ENCODE results near the gene AGFG1.
"Not testable (repeated sequence)": the region's sequence is repeated elsewhere in the genome, so short reads cannot be mapped to it uniquely, and the experiment has no call there.

AGFG1 gene

DNA sequence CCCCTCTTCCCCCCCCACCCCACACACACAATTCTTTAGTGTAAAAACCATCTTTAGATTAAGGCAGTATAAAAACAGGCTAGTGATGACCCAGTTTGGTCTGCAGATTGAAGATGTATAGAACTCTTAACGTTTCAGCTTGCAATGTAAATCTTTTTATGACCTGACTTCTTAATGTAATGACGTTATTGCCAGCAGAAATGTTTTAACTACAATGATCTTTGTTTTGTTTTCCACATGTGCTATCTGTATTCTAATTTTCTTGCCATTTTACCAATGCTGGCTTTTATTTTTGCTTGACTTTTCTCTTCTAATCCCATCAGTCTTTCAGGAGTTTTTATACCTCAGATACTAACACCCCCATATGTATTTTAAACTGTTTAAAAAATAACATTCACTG lies 25.2 kb downstream of the AGFG1 start:
- DNase-seq (ENCODE audit: low read depth, low spot score) = no peak

DNA sequence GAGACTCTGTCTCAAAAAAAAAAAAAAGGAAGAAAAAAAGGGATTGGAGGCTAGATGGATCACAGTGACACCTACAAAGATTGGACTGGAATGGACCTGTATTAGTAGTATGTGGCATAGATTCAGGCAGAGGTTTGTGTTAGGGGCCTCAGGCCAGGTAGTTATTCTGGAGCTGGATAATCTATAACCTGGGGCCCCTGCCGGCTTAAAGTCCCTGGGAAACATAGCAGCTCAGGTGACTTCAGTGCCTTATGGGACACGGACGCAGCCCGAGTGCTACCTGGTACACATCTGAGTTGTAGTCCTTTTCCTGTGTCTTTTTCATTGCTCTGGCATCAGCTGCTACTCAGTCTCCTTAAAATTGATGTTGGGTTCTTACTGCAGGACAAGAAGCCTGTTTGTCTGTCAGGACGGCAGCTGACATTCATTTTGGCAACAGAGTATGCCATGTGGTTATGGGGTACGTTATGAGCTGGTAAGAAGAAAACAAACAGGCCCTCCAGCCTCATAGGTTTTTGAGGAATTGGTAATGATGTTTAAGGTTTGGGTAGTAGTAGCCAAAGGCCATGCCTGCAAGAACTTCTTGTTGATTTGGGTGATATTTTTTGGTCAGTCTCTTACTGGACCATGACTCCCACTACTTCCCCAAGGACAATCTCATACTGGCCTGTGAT lies 27.8 kb downstream of the AGFG1 start:
- no peak for DNase-seq (ENCODE audit: low read depth, low spot score)

DNA sequence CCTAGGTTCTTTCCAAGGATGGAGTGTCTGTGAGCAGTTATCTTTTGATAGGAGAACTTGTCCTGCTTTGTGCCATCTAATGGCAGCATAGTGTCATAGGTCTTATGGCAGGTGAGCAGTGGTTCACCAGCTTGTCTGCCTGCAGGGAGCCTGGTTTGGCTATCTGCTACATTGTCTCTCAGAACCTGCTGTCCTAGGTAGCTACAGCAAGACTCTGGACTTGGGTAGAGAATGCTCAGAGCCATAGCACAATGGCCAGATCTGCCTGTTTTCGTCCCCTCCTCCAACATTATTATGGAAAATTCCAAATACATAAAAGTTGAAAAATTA lies 28.3 kb downstream of the AGFG1 start:
- DNase-seq (ENCODE audit: low read depth, low spot score) = no peak

DNA sequence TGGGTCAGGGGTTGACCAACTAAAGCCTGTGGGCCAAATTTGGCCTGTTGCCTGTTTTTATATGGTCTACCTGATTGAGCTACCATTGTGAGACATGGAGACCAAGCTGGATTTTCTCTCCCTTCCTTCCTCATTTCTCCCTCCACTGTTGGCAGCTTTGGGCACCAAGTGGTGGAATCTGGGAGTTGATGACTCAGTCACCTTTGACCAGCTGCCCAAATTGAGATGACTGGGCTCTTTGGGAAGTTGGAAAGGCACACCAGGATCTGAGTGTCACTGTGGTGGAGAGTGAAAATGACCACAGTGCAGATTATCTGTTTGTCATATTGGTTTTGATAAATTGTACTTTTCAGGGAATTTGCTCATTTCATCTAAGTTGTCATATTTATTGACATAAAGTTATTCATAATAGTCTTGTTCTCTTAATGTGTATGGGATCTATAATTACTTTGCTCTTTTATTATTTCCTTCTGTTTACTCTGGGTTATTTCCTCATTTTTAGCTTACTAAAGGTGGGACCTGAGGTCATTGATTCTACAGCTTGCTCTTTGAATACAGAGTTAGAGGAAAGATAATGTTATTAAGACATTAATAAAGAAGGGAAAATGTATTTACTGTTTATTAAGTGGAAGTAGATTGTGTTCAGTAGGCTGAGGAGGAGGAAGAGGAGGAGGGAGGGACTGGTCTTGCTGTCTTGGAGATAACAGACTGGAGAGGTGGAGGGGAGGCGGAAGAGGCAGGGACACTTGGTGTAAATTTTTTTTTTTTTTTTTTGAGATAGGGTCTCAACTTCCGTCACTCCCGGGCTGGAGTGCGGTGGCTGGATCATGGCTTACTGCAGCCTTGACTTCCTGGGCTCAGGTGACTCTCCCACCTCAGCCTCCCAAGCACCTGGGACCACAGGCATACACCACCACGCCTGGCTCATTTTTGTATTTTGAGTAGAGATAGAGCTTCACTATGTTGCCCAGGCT lies 31.8 kb downstream of the AGFG1 start:
- DNase-seq (ENCODE audit: low read depth, low spot score) = no peak

DNA sequence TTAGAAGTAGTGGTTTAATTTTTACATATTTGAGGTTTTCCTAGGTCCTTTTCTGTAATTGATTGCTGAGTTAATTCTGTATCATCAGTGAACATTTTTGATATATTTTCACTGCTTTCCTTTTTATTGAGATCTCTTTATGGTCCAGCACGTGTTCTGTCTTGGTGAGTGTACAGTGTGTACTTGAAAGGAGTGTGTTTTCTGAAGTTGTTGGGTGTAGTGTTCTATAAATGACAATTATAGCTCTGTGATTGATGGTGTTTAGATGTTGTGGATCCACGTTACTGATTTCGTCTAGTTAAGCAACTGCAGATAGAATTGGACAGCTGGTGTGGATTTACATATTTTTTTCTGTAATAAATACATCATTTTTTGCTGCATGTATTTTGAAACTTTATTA lies 32.7 kb downstream of the AGFG1 start:
- DNase-seq (ENCODE audit: low read depth, low spot score) = no peak

DNA sequence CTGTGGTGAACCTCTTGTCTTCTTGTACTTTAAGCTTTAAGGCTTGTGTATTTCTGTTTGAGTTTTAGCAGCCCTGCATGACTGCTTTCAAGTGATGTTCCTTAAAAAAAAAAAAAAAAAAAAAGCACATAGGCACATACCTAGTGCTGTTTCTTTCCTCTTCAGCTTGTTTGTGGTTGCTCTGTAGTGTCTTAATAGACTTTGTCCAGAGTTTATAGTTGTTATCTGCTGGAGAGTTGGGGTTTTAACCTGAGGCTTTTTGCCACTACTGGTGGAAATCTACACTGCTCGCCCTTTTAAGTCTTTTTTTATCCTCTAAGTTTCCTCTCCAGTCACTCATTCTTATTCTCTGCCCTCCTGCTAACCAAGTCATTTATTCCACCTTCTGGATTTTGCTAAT lies 34.5 kb downstream of the AGFG1 start:
- no peak for DNase-seq (ENCODE audit: low read depth, low spot score)

DNA sequence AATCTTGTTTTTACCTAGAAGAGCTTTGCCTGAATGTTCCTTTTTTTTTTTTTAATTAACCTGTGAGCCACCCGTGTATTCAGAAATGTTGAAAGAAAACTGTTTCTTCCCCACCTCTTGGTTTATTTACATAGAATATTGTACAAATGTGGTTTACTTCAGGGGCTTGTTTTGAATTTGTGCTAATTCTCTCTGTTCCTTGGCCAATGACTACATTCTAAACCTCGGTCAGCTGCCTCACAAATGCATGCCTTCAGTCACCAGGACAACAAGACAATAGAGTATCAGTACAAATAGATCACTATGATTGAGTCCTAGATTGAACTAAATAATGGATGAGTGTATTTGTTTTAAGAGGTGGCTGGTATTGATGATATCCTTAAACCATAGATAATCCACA lies 36.0 kb downstream of the AGFG1 start:
- DNase-seq (ENCODE audit: low read depth, low spot score) = no peak

DNA sequence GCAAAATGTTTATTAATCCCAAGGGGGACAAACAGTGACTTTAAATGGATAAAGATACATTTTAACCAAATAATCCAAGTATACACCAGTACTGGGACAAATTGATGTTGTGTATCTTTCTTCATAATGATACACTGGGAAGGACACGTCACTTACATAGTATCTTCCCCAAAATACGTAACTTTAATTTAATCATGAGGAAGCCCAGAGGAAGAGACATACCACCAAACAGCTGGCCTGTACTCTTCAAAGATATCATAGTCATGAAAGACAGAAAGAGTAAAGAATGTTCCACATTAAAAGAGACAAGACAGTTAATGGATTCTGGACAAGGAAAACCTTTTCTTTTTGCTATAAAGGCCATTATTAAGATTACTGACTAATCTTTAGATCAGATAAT lies 37.1 kb downstream of the AGFG1 start:
- DNase-seq (ENCODE audit: low read depth, low spot score) = no peak

DNA sequence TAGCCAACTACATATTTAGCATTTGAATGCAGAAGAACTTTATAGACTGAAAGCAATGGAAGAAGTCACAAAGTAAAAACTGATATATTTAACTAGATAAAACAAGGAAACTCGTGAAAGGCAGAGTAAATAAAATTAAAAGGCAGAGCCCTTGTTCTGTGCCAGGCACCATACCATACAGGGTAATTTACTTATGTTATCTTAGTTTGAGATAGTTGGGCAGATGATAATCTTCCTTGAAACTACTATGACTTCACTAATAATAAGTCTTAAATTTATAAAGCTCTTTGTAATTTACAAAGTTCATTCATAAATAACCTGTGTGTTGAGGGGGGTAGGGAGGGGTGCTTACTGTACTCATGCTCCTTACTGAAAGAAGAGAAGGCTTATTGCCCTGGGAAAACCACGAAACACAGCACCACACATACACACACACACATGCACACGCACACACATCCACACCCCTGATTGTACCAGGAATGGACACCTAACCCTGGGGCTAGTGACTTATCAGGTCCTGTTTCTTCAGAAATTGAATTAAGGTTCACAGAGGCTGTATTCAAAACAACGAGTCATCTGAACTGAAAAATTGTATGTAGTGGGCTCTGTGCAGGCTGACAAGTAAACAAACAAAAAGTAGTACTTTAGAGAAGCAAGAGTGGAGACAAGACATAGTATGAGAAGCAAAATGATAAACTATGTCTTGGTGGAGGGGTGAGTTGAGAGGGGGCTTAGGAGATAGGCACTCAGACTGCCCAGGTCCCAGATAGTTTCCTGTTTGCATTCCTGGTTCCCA lies 38.1 kb downstream of the AGFG1 start:
- DNase-seq (ENCODE audit: low read depth, low spot score) = no peak

DNA sequence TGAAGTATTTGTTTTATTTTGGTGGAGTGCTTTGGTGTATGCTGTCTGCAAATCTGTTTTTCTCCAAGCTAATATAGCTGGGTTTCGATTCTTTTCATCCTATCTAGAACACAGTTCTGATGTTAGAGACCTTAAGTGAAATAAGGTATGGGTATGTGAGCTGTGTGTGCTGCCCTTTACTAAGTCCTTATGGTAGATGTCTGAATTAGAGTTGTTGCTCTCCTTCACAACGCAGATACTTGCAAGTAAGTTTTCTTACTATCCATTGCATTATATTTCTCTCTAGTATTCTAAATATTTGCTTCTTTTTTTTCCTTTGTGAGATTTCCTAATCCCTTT lies 38.6 kb downstream of the AGFG1 start:
- no peak for DNase-seq (ENCODE audit: low read depth, low spot score)

DNA sequence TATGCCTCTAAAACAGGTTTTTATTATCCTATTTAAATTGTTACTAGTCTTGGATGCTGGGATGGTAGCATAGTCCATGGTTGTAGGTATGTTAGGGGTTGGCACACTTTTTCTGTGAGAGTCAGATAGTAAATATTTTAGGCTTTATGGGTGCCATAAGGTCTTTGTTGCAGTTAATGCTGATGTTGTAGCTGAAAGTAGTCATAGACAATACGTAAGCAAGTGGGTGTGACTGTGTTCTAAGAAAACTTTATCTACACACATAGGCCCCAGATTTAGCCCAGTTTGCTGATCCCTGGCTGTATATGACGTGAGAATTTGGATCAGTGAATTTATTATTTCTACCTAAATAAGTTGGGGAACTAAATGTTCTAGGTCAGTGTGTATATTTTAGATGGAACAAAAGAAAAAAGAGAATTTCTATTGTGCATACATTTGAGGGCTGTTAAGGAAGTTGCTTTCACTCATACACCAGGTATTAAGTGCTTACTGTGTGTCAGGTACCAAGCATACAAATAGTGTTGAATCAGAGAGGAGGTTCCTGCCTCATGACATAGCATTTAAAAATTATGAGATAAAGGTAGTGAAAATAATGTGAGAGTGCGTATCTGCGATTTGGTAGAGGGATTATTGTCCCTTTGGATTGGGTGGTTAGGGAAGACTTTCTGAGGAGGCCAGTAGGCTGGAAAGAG lies 39.4 kb downstream of the AGFG1 start:
- DNase-seq (ENCODE audit: low read depth, low spot score) = no peak

DNA sequence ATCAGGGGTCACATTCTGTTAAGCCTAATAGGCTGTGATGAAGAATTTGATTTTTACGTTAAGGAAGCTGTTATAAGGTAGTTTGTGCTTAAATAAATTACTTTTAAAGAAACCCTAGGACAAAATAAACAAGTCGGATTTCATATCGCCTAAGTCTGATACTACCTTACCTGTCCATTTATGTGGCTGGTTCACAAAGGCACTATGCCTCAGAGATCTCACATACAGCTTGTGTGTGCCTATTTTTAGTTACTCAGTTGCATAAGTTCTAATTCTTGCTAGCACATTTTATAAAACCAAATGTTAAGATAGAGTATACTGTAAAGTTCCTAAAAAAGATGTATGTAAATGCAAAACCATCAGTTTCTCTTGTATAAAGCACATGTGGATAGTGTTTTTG lies 40.0 kb downstream of the AGFG1 start:
- DNase-seq (ENCODE audit: low read depth, low spot score) = no peak

DNA sequence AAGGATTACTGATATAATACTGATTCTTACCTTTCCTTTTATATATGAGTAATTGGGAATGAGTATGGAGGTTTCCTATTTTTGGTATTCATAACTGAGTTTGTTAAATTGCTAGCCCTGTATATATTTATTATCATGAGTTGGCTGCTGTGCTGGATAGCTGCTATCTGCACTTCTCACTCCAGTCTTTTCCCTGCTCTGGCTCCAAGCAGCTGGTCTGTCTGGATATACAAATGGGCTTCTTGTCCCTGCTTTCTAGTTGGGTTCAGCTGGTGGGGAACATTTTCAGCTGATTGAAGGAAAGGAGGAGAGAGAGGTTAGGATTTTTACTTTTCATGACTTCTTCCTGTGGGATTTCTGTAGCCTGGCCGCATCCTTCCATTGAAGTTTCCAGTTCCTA lies 41.2 kb downstream of the AGFG1 start:
- no peak for DNase-seq (ENCODE audit: low read depth, low spot score)

DNA sequence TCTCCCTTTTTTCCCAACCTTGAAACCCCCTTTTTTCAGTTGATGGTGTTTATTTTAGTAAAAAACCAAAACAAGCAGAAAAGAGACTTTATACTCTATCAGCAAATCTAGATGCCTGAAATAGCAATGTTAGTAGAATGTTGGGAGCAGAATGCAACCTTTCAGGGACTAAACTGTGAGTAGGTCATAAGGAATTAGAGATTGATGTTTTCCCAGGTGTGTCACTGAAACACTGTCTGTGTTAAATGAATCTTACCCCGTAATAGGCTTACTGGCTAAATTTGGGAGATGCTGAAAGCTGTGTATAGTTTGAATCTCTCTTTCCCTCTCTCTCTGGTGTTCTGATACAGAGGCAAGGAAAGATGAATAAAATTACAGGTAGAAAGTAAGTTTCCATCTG lies 43.8 kb downstream of the AGFG1 start:
- DNase-seq (ENCODE audit: low read depth, low spot score) = no peak

DNA sequence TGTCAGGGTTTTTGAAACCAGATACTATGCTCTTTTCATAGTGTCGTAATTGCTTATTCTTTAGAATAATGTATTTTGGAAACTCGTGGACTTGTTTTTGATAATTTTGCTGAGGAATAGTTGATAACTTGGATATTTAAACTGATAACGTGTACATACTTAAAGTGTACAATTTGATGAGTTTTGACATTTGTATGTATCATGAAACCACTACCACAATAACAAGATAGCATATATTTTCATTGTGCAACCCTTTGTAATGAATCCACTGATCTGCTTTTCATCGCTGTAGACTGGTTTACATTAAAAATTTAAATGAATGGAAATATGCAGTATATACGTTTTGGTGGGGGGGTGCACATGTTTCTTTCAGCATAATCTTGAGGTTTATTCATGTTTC lies 45.8 kb downstream of the AGFG1 start:
- DNase-seq (ENCODE audit: low read depth, low spot score) = no peak

DNA sequence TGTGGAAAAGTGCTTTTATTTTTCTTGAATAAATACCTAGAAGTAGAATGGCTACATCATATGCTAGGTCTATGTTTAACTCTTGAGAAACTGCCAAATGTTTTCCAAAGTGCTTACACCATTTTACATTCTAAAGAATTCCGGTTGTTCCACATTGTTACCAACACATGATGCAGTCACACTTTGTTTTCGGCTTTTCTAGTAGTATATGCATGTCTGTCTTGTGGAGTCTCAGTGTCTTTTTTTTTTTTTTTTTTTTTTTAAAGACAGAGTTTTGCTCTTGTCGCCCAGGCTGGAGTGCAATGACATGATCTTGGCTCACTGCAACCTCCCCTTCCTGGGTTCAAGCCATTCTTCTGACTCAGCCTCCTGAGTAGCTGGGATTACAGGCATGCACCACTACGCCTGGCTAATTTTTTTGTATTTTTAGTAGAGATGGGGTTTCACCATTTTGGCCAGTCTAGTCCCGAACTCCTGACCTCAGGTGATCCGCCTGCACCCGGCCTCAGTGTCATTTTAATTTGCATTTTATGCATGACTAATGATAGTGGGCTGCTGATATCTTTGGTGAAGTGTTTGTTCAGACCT lies 46.4 kb downstream of the AGFG1 start:
- not testable (repeated sequence) for DNase-seq (ENCODE audit: low read depth, low spot score)

DNA sequence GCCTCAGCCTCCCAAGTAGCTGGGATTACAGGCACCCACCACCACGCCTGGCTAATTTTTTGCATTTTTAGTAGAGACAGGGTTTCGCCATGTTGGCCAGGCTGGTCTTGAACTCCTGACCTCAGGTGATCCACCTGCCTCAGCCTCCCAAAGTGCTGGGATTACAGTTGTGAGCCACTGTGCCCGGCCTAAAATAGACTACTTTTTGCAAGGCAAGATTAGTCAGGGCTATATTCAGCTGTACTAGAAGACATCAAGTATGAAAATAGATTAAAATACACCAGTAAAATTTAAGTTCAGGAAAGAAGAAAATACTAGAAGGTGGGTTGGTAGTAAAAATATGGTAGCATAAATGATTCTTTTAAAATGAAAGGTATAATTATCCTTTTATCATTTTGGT lies 49.2 kb downstream of the AGFG1 start:
- DNase-seq (ENCODE audit: low read depth, low spot score) = not testable (repeated sequence)

DNA sequence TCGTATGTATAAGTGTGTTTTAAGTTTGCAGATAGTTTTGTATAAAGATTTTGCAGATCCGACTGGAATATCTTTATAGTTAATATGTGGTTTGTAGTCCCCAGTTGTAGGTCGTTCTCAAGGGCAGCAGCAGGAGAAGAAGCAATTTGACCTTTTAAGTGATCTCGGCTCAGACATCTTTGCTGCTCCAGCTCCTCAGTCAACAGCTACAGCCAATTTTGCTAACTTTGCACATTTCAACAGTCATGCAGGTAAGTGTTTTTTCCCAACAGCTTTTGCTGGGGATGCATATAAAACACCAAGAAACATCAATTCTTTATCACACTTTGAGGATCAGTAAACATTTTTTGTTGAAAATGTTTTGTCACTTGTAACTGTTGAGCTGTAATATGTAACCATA lies 52.7 kb downstream of the AGFG1 start:
- DNase-seq (ENCODE audit: low read depth, low spot score) = no peak

DNA sequence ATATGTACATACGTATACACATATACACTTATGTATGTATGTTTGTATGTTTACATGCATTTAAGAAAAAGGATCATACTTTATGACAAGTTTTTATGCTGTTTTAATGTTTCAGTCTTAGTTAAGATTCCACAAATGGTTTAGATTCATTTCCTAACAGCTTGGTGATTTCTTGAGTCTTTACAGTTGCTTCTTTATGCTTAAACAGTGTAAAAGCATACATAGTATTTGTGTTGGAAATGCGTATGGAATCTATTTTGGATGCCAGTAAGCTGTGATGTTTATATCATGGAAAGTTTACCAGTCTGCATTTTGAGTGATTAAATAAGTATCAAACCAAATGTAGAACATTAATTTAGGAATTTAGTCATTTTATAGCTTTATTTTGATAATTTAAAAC lies 55.4 kb downstream of the AGFG1 start:
- no peak for DNase-seq (ENCODE audit: low read depth, low spot score)

DNA sequence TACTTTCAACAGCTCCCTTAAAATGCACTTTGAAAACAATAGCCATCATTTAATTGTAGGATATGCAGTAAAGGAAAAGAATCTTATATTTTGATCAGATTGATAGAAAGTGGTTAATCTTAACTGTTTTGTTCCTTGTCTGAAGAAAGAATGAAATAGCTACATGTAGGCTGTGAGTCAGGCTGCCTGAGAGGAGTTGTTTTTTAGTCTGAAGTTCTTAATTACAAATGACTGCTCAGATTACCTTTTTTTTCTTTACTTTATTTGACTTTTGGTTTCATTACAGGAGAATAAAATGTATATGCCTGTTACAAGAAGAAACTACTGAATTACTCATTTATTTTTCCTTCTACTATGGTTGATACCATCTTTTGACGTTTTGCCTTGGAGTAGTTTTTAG lies 56.8 kb downstream of the AGFG1 start:
- DNase-seq (ENCODE audit: low read depth, low spot score) = no peak

DNA sequence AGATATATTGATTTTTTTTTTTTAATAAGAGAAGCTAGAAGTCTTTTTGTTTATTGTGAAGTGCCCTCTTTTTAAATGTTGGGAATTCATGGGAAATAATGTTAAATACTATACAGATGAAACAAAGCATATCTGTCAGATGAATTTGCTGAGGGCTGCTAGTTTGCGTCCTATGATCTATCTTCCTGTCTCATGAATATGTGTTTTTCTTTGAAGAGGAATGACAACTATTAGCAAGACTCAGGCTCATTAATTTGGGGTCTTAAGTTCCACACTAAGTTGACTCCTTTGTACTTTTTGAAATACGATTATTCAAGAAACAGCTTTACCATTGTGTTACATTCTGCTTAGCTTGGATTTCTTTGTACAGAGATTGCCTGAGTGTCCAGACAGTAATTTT lies 57.9 kb downstream of the AGFG1 start:
- DNase-seq (ENCODE audit: low read depth, low spot score) = no peak

DNA sequence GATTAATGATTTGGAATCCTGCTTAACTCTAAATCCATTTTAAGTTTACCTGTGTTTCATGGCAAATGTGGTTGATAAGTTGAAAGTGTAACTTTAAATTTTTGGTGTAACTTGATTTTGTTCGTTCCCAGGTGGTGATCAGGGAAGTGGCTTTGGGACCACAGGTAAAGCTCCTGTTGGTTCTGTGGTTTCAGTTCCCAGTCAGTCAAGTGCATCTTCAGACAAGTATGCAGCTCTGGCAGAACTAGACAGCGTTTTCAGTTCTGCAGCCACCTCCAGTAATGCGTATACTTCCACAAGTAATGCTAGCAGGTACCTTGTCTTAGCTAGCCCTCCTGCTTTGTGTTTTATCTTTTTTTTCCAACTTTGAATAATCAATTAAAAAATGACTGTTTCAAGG lies 62.8 kb downstream of the AGFG1 start:
- no peak for DNase-seq (ENCODE audit: low read depth, low spot score)
